Measurements from ENCODE around the gene SAP25. TPM values are rescaled to one million over a fixed set of nuclear protein-coding genes. Genes with fewer than 3 reads are reported as not detected.
A peak's percentile ranks its signal among the peaks of the same experiment; 100 is the strongest.
"Not testable (repeated sequence)": the region's sequence is repeated elsewhere in the genome, so short reads cannot be mapped to it uniquely, and the experiment has no call there.

SAP25 gene
- polyA plus RNA-seq, 4 donors: 2.4 to 9.6 (median 4.9) TPM

GRCh38 chr7:100539436-100540006 lies 34.2 kb downstream of the SAP25 start:
- DNase-seq (ENCODE audit: low read depth in 4 of 4, low spot score in 3 of 4): no peak

GRCh38 chr7:100538654-100539435 lies 34.9 kb downstream of the SAP25 start, which contains the start of gene AGFG2:
AGFG2 (plus strand) TSS chr7:100539203; CDS start chr7:100539347, 144 bp downstream.
- DNase-seq (ENCODE audit: low read depth in 4 of 4, low spot score in 3 of 4): peak; percentile 96 to 99 (median 98)

- no peak for DNase-seq (ENCODE audit: low read depth in 4 of 4, low spot score in 3 of 4)
Observed at GRCh38 chr7:100538348-100538653, 35.4 kb downstream of the SAP25 start.

GRCh38 chr7:100536695-100537094 lies 37.0 kb downstream of the SAP25 start:
- DNase-seq (ENCODE audit: low read depth in 4 of 4, low spot score in 3 of 4): not testable (repeated sequence)

- not testable (repeated sequence) for DNase-seq (ENCODE audit: low read depth in 4 of 4, low spot score in 3 of 4)
Observed at GRCh38 chr7:100535982-100536381, 37.7 kb downstream of the SAP25 start.

- DNase-seq (ENCODE audit: low read depth in 4 of 4, low spot score in 3 of 4): no peak
Observed at GRCh38 chr7:100532165-100533022, 41.3 kb downstream of the SAP25 start.

GRCh38 chr7:100528108-100528866 lies 45.4 kb downstream of the SAP25 start:
- DNase-seq (ENCODE audit: low read depth in 4 of 4, low spot score in 3 of 4): not testable (repeated sequence)

GRCh38 chr7:100523192-100523591 lies 50.5 kb downstream of the SAP25 start:
- not testable (repeated sequence) for DNase-seq (ENCODE audit: low read depth in 4 of 4, low spot score in 3 of 4)

Other genes starting within 250 kb of the SAP25 start
- gene PILRB, start 215.8 kb downstream of the SAP25 start, polyA plus RNA-seq (ENCODE audit: insufficient read length in 4 of 4): 10 to 100 TPM; 21.5 to 61.4 (median 32.0) TPM
- gene PILRA, start 200.4 kb downstream of the SAP25 start, polyA plus RNA-seq (ENCODE audit: insufficient read length in 4 of 4): 1 to 10 TPM; 4.1 to 6.9 (median 4.9) TPM
- gene ZCWPW1, start 145.2 kb downstream of the SAP25 start, polyA plus RNA-seq (ENCODE audit: insufficient read length in 4 of 4): 1 to 10 TPM; 5.2 to 8.1 (median 5.8) TPM
- 10 to 100 TPM; 46.6 to 64.1 (median 53.9) TPM for gene MEPCE, start 144.1 kb downstream of the SAP25 start, polyA plus RNA-seq (ENCODE audit: insufficient read length in 4 of 4)
- 10 to 100 TPM; 12.3 to 23.2 (median 15.0) TPM for gene PPP1R35, start 137.4 kb downstream of the SAP25 start, polyA plus RNA-seq (ENCODE audit: insufficient read length in 4 of 4)
- gene SPACDR, start 109.6 kb downstream of the SAP25 start, polyA plus RNA-seq (ENCODE audit: insufficient read length in 4 of 4): 1 to 10 TPM in 3 of 4 donors, under 1 TPM in 1; 0.59 to 3.0 (median 1.5) TPM
- 10 to 100 TPM; 29.1 to 57.6 (median 33.6) TPM for gene TSC22D4, start 94.7 kb downstream of the SAP25 start, polyA plus RNA-seq (ENCODE audit: insufficient read length in 4 of 4)
- gene NYAP1, start 90.0 kb downstream of the SAP25 start, polyA plus RNA-seq (ENCODE audit: insufficient read length in 4 of 4): 1 to 10 TPM; 1.6 to 4.2 (median 2.2) TPM
- gene AGFG2, start 34.7 kb downstream of the SAP25 start, polyA plus RNA-seq (ENCODE audit: insufficient read length in 4 of 4): 10 to 100 TPM; 10.8 to 16.3 (median 13.9) TPM
- 10 to 100 TPM; 28.3 to 54.2 (median 42.0) TPM for gene LRCH4, start 12.2 kb upstream of the SAP25 start, polyA plus RNA-seq (ENCODE audit: insufficient read length in 4 of 4)
- gene FBXO24, start 12.4 kb upstream of the SAP25 start, polyA plus RNA-seq (ENCODE audit: insufficient read length in 4 of 4): 1 to 10 TPM; 1.7 to 3.5 (median 2.3) TPM
- gene PCOLCE, start 28.5 kb upstream of the SAP25 start, polyA plus RNA-seq (ENCODE audit: insufficient read length in 4 of 4): 100 to 1,000 TPM; 129 to 641 (median 145) TPM
- gene MOSPD3, start 38.6 kb upstream of the SAP25 start, polyA plus RNA-seq (ENCODE audit: insufficient read length in 4 of 4): 10 to 100 TPM; 23.5 to 34.9 (median 28.7) TPM
- gene TFR2, start 67.7 kb upstream of the SAP25 start, polyA plus RNA-seq (ENCODE audit: insufficient read length in 4 of 4): 1 to 10 TPM in 3 of 4 donors, under 1 TPM in 1; 0.64 to 3.5 (median 1.3) TPM
- under 1 TPM in 2 of 4 donors, not detected in 2; 0.19 to 0.22 TPM for gene ACTL6B, start 82.5 kb upstream of the SAP25 start, polyA plus RNA-seq (ENCODE audit: insufficient read length in 4 of 4)
- gene GNB2, start 99.8 kb upstream of the SAP25 start, polyA plus RNA-seq (ENCODE audit: insufficient read length in 4 of 4): 100 to 1,000 TPM; 176 to 210 (median 199) TPM
- gene GIGYF1, start 120.3 kb upstream of the SAP25 start, polyA plus RNA-seq (ENCODE audit: insufficient read length in 4 of 4): 10 to 100 TPM; 30.0 to 63.8 (median 40.4) TPM
- 10 to 100 TPM; 20.6 to 31.4 (median 23.9) TPM for gene POP7, start 132.2 kb upstream of the SAP25 start, polyA plus RNA-seq (ENCODE audit: insufficient read length in 4 of 4)
- gene EPO, start 146.6 kb upstream of the SAP25 start, polyA plus RNA-seq (ENCODE audit: insufficient read length in 4 of 4): under 1 TPM in 2 of 4 donors, not detected in 2; 0.17 to 0.18 TPM
- gene ZAN, start 159.7 kb upstream of the SAP25 start, polyA plus RNA-seq (ENCODE audit: insufficient read length in 4 of 4): under 1 TPM in 1 of 4 donors, not detected in 3; 0.03 TPM